Upper lobe of left lung (tissue), 6 donors: ENCODE results near the gene PLD3. TPM values are rescaled to one million over a fixed set of nuclear protein-coding genes. Genes with fewer than 3 reads are reported as not detected.

Source experiments
- ATAC-seq, 2 donors: fragments of 200-7000 bp; cut with Tn5 transposase; one replicate each; pipeline ENCODE4 v1.9.1; 2022; ENCODE audit warnings: mild to moderate bottlenecking in 2 of 2, moderate library complexity in 2 of 2; ENCODE audit not compliant: low FRiP score in 2 of 2
- DNase-seq, 2 donors: peaks; one replicate each; pipeline ENCODE4 v3.0.0-alpha.2; 2019 to 2020
- H3K27ac ChIP-seq, 4 donors: fragments of 200-600 bp; sonication (generic); one replicate each; pipeline ENCODE4 v1.5.1; 2016 to 2019
- H3K27me3 ChIP-seq, 4 donors: fragments of 200-600 bp; sonication (generic); one replicate each; pipeline ENCODE4 v1.5.1; 2017 to 2019
- H3K36me3 ChIP-seq, 4 donors: fragments of 200-600 bp; sonication (generic); one replicate each; pipeline ENCODE4 v1.5.1; 2016 to 2019
- H3K4me1 ChIP-seq, 4 donors: fragments of 200-600 bp; sonication (generic); one replicate each; pipeline ENCODE4 v1.5.1; 2018 to 2019
- H3K4me3 ChIP-seq, 4 donors: fragments of 200-600 bp; sonication (generic); one replicate each; pipeline ENCODE4 v1.5.1; 2017 to 2019; ENCODE audit warnings: mild to moderate bottlenecking in 2 of 4, moderate library complexity in 1 of 4
- H3K9me3 ChIP-seq, 4 donors: fragments of 200-600 bp; sonication (generic); one replicate each; pipeline ENCODE4 v1.5.1; 2018 to 2019
- CTCF ChIP-seq, 6 experiments: fragments of 450-650 bp in 4 of 6; fragments of 200-600 bp in 2 of 6; sonication (generic) in 2 of 6; IDR thresholded peaks; one replicate each; pipeline ENCODE4 v1.5.1; 2016 to 2019; ENCODE audit warnings: antibody characterized with exemption in 6 of 6
- EP300 ChIP-seq, 4 donors: sonication (generic); formaldehyde crosslinking; IDR thresholded peaks; one replicate each; pipeline ENCODE4 v1.5.1; 2017; ENCODE audit warnings: antibody characterized with exemption in 4 of 4, control low read depth in 2 of 4
- POLR2A ChIP-seq, 4 donors: fragments of 450-650 bp; IDR thresholded peaks; one replicate each; pipeline ENCODE4 v1.5.1; 2016 to 2017; ENCODE audit warnings: antibody characterized with exemption in 4 of 4, mild to moderate bottlenecking in 2 of 4
- POLR2AphosphoS5 ChIP-seq, 2 donors: sonication (generic); formaldehyde crosslinking; IDR thresholded peaks; one replicate each; pipeline ENCODE4 v1.5.1; 2017; ENCODE audit warnings: antibody characterized with exemption in 2 of 2
- WGBS, 2 donors: methylation state at CpG; one replicate each; pipeline ENCODE4 v1.1.5; 2017 to 2018; 5-methylcytosine and 5-hydroxymethylcytosine counted together
- total RNA-seq, 6 donors: library from RNA; depleted of rRNA in 4 of 6; stranded (reverse); fragments of >200 nt in 4 of 6; gene quantifications; one replicate each; pipeline versions ENCODE4 v1.1.0 to v1.2.1, GENCODE V29; 2016 to 2021
- donor health status: DM: no; HTN: no; CAD: no; lungs with moderate emphysema.
- donor health status: DM: no; HTN: yes; CAD: no; lungs with severe emphysema.

The PLD3 gene
- total RNA-seq, 6 donors from 2014 or later, result 257 to 710 (median 470) TPM

GRCh38 chr19:40360020-40360707 is 11.7 kb downstream of the PLD3 start:
- Histone ChIP-seq H3K27ac (peak overlapping the region in 2 of 4 donors; percentile 55 to 63), H3K27me3 (no peaks in the 10 kb centered on the region), H3K36me3 (peaks cover 0 to 10% (median 2%) of the 10 kb centered on the region in 4 donors), H3K9me3 (no peaks in the 10 kb centered on the region), H3K4me3 (no peak overlapping the region), H3K4me1 (peaks cover 18 to 39% (median 20%) of the 10 kb centered on the region in 4 donors)
- ATAC-seq (no peak), DNase-seq (no peak)
- TF ChIP-seq POLR2AphosphoS5 (IDR thresholded peaks at IDR 0.05) (no peak), CTCF (IDR thresholded peaks at IDR 0.05) (no peak), POLR2A (IDR thresholded peaks at IDR 0.05) (no peak), EP300 (IDR thresholded peaks at IDR 0.05) (no peak)
- WGBS, 2 donors, result 89 to 93% methylated on average over 13 of the region's 13 CpGs

GRCh38 chr19:40360708-40361241 is 12.3 kb downstream of the PLD3 start:
- Histone ChIP-seq H3K4me3 (no peak overlapping the region), H3K36me3 (peaks cover 0 to 10% (median 2%) of the 10 kb centered on the region in 4 donors), H3K9me3 (no peaks in the 10 kb centered on the region), H3K27me3 (no peaks in the 10 kb centered on the region), H3K27ac (peak overlapping the region in 3 of 4 donors; percentile 34 to 63 (median 55)), H3K4me1 (peaks cover 24 to 45% (median 26%) of the 10 kb centered on the region in 4 donors)
- peak; percentile 15 to 63 for ATAC-seq
- 52 to 74% methylated on average over 12 of the region's 12 CpGs for WGBS, 2 donors
- DNase-seq, result peak in 1 of 2 donors; percentile 81
- TF ChIP-seq POLR2A (IDR thresholded peaks at IDR 0.05), result no peak

GRCh38 chr19:40362160-40362559 is 13.7 kb downstream of the PLD3 start:
- Histone ChIP-seq H3K36me3 (peaks cover 0 to 17% (median 9%) of the 10 kb centered on the region in 4 donors), H3K27me3 (no peaks in the 10 kb centered on the region), H3K4me1 (peaks cover 25 to 59% (median 37%) of the 10 kb centered on the region in 4 donors), H3K9me3 (no peaks in the 10 kb centered on the region), H3K27ac (no peak overlapping the region), H3K4me3 (no peak overlapping the region)
- no peak for ATAC-seq
- DNase-seq, result no peak
- TF ChIP-seq CTCF (IDR thresholded peaks at IDR 0.05), result no peak
- no peak for TF ChIP-seq EP300 (IDR thresholded peaks at IDR 0.05)
- TF ChIP-seq POLR2A (IDR thresholded peaks at IDR 0.05), result no peak
- TF ChIP-seq POLR2AphosphoS5 (IDR thresholded peaks at IDR 0.05), result no peak
- WGBS, 2 donors, result 87 to 92% methylated on average over 3 of the region's 3 CpGs

- no peak for ATAC-seq
- no peaks in the 10 kb centered on the region for H3K9me3 ChIP-seq
- DNase-seq, result no peak
- no peak overlapping the region for H3K4me3 ChIP-seq
- peaks cover 0 to 27% (median 17%) of the 10 kb centered on the region in 4 donors for H3K36me3 ChIP-seq
- 59 to 71% methylated on average over 5 of the region's 5 CpGs for WGBS, 2 donors
- no peaks in the 10 kb centered on the region for H3K27me3 ChIP-seq
- no peak for TF ChIP-seq POLR2A (IDR thresholded peaks at IDR 0.05)
- TF ChIP-seq CTCF (IDR thresholded peaks at IDR 0.05), result no peak
- no peak for TF ChIP-seq POLR2AphosphoS5 (IDR thresholded peaks at IDR 0.05)
- TF ChIP-seq EP300 (IDR thresholded peaks at IDR 0.05), result no peak
- peak overlapping the region in 1 of 4 donors; percentile 9 for H3K27ac ChIP-seq
- peaks cover 24 to 62% (median 37%) of the 10 kb centered on the region in 4 donors for H3K4me1 ChIP-seq
These were observed 14.6 kb downstream of the PLD3 start for GRCh38 chr19:40363069-40363468.

- no peak overlapping the region for H3K27ac ChIP-seq
- peaks cover 1 to 37% (median 27%) of the 10 kb centered on the region in 4 donors for H3K36me3 ChIP-seq
- H3K9me3 ChIP-seq, result no peaks in the 10 kb centered on the region
- DNase-seq (no peak), ATAC-seq (no peak)
- H3K27me3 ChIP-seq, result no peaks in the 10 kb centered on the region
- peaks cover 15 to 57% (median 33%) of the 10 kb centered on the region in 4 donors for H3K4me1 ChIP-seq
- H3K4me3 ChIP-seq, result peak overlapping the region in 2 of 4 donors; percentile 50 to 51
- WGBS, 2 donors, result 63 to 68% methylated on average over 3 of the region's 3 CpGs
- TF ChIP-seq POLR2A (IDR thresholded peaks at IDR 0.05) (no peak), CTCF (IDR thresholded peaks at IDR 0.05) (no peak), EP300 (IDR thresholded peaks at IDR 0.05) (no peak), POLR2AphosphoS5 (IDR thresholded peaks at IDR 0.05) (no peak)
These were observed 16.5 kb downstream of the PLD3 start for GRCh38 chr19:40365010-40365409.
